Middle frontal gyrus (tissue), 1 donor: ENCODE measurements around the gene PRKG1.

Experiments used
- DNase-seq: peaks from one replicate; pipeline ENCODE4 v3.0.0-alpha.2; 2015; ENCODE audit warnings: low spot score; ENCODE audit errors: extremely low spot score

The PRKG1 gene

GRCh38 chr10:51915031-51915542 is 840.8 kb downstream of the PRKG1 start:
- no peak for DNase-seq

DNA sequence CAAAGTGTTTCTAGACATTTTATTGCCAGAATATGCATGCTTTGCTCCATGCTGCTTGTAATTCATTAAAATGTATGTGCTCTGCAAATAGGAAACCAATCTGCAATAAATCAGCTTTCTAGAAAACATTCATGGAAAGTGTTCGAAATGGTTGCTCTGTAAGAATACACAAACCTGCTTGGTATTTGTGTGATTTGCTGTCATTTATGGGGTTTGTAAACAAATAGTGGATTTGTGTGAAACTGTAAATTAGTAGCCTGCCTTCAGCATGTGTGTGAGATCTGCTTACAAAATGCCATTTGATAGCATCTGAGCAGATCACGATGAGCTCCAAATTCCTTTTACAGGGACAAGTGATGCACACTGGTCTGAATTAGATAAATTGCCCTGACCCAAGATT is 844.2 kb downstream of the PRKG1 start:
- DNase-seq, result no peak

DNA sequence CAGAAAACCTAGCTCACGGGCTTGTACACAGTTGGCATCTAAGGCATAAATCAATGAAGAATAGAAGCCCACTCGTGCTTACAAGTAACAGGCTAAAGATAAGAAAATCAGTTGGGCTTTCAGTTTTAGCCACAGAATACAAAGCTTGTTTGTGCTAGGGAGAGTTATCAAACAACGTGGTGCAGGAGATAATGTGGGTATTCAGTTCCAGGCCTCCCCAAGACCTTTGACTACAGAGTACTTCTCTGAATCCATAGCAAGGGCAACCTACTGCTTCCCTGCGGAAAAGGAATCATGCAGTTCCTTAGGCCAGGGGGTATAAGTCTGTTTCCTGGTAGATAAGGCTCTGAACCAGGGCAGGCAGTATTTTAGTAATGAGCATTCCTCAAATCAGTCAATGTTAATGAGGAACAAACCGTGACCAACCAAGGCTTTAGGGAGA is 844.6 kb downstream of the PRKG1 start:
- no peak for DNase-seq

- no peak for DNase-seq
Observed at GRCh38 chr10:51920672-51921071, 846.4 kb downstream of the PRKG1 start.

DNA sequence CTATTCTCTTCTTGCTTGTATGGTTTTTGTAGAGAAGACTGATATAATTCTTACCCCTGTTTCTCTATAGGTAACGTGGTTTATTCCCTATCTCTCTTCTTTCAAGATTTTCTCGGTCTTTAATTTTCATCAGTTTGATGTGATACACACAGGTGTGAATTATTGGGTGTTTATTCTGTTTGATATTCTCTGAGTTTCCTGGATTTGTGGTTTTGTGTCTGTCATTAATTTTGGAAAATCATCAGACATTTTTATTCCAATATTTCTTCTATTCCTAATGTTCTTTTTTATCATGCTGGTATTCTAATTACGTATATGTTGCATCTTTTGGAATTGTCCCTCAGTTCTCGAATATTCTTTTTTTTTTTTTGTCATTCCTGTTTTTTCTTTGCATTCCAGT is 850.1 kb downstream of the PRKG1 start:
- no peak for DNase-seq

DNA sequence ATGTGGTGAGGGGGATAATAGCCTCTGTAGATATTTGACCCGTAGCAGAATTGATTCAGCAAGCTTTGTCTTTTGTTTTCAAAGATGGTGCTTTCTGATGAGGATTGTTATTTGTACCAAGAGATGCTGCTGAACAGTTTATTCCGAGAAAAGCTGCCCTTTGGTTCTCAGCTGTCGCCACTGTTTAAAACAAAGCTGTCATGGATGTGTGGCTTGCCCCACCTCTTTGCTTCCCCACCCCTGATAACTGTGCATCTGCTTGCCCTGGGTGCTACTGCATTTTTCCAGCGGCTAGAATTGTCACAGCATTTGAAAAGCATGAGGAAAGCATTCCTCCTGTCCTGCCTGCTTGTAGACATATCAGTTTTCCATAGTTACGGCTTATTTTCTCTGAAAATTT is 852.0 kb downstream of the PRKG1 start:
- DNase-seq, result no peak

DNA sequence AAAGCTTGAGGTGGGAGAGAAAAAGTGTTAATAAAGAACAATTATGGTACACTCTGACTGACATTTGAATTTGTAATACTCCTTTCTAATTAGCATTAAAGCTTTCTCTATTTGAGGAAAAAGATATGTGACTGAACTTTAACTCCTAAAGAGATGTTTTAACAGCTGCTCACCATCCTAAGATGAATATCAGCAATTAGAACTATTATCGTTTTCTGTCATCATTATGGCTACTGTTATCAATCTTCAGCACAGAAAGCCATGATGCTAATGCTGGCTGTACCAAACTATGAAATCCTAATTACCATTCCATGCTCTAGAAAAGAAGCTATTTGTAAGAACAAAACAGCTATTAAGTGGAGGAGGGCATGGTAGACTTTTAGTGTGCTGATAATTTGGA is 853.9 kb downstream of the PRKG1 start:
- no peak for DNase-seq

- DNase-seq, result no peak
Observed at GRCh38 chr10:51932530-51932929, 858.2 kb downstream of the PRKG1 start.

DNA sequence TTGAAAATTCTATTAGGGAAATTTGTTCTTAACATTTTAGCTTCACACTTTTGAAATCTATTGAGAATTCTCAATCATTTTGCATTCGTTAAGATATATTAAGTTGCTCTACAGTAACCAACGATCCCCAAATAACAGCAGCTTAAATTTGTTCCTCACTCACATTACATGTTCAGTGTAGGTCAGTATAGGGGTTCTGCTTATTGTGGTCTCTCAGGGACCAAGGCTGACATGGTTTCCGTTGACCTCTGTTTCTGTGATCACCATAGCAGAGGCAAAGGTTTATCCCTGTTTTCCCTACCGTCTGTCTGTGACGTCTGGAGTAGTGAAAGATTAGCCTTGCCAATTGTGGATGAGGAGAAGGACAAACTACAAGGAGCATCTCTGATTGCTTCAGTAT is 860.1 kb downstream of the PRKG1 start:
- no peak for DNase-seq

GRCh38 chr10:51935341-51935740 is 861.1 kb downstream of the PRKG1 start:
- DNase-seq, result no peak

DNA sequence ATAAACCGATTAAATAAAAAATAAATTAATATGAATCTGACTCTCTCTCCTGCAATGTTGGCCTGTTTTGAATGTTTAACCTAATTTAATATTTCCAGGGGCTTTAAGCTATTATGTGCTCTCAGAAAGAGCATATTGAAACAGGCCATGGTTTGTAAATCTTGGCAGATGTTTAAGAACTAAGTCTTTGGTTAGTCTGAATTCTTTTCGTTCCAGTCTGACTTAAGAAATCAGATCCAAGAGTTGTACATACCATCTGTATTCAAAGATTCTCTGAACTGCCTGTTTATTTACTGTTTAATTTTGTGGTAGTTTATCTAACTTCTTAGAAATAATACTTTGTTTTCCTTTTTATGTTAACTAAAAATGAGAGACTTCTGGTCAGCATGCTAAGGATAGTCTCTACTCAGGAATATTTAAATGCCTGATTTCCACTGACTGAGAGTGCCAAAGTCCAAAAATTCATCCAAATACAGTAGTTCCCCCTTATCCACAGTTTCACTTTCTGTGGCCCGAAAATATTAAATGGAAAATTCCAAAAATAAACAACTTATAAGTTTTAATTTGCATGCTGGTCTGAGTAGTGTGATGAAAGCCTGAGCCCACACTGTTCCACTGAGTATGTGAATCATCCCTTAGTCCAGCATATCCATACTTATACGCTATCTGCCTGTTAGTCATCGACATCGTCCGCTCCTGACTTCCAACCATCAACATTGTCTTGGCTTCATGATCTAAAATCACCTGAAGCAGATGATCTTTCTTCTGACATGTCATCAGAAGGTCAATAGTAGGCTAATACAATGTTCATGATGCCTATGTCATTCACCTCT is 863.2 kb downstream of the PRKG1 start:
- no peak for DNase-seq

DNA sequence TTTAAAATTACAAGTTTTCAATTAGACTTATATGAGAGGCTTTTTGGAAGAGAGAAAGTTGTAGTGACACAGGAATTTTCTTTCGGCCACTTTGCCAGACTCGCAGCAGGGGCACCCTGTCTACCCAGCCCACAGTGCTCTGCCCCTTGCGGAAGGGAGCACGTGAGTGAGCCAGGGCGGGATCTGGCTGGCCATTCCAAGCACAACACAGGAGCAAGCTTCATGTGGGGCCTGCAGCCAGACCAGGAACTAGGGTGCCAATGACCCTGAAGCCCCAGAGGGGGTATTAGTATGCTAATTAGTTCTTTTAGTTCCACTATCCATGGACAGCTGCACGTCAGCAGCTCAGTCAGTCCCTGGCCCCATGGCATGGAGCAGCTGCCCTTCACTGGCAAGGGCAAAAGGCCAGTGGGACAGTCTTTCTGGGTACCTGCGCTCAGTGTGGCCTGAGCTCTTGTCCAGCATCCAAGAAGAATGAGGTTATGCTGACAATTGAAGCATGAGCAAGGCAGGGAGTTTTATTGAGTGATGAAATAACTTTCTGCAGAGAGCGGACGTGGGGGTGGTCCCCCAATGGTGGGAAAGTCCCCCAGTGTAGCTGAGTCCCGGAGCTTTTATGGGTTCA is 876.2 kb downstream of the PRKG1 start:
- no peak for DNase-seq

DNA sequence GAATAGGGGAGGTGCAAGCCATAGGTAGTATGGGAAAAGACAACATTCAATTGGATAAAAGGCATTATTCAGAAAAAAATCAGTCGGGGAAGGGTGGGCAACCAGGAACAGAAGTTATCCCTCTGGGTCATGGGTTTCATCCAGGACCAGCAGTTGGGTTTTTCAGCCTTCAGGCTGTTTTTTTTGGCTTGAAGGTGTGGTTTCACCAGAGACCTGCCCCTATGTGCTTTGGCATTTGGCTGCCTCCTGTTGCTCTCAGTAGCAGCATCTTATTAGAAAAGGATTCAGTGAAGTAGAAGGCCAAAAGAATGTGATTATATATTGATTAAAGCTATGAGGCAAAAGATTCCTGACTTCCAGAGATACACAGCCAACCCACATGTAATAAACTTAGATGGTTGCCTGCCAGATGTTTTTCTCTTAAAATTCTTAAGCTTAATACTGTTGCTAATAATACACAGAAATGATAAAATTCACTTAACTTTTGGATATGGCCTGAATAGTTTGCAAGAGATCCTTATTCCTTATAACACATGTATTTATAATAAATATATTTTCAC is 876.8 kb downstream of the PRKG1 start:
- DNase-seq, result no peak

DNA sequence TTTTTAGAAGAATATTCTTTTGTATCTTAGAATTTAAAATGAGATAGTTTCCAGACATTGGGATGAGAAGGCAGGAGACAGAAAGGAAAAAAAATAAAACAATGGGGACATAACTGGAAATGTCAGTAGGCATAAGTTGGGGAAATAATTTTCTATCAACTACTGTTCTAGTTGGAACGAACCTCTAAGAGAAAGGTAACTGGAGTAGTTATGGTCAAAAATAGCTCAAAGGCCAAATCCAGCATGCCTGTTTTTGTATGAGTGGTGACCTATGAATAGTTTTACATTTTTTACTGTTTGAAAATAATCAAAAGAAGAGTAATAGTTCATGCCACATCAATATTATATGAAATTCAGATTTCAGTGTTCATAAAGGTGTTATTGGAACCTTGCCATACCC is 877.3 kb downstream of the PRKG1 start:
- no peak for DNase-seq

- no peak for DNase-seq
Observed at GRCh38 chr10:51952056-51952455, 877.8 kb downstream of the PRKG1 start.

DNA sequence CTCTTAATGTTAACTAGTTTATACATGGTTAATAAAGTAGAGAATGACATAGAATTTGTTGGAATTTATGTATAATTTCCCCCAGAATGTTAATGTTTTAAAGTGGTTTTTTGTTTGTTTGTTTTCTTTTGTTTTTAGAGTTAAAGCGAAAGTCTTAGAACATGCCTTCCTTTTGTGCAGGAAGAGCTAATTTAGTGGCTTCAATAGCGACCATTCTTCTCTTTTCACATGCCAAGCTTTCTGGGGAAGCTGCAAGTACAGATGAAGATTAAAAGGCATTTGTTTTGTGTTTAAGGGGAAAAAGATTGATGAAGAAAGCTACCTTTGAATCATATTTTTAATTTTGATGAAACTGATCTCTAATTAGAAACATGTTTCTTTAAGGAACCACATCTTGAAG is 881.4 kb downstream of the PRKG1 start:
- no peak for DNase-seq

- no peak for DNase-seq
Observed at GRCh38 chr10:51956822-51957221, 882.5 kb downstream of the PRKG1 start.

DNA sequence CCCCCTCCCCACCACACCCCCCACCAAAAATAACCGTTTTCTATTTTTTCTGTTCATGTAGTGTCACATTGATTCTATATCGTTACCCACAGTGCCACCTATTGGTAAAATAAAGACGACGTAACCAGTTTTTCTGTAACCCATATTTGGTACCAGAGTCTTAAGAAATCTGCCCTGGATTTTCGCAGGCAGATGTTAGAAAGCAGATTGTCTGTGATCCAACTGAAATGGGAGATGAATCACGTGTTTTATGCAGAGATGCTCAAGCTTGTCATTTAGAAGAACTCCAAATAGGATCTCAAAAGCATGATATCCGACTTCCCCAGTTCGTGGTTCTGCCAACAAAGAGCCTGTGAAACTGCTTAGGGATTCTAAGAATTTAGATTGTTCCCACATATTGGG is 886.2 kb downstream of the PRKG1 start:
- DNase-seq, result peak; percentile 51

DNA sequence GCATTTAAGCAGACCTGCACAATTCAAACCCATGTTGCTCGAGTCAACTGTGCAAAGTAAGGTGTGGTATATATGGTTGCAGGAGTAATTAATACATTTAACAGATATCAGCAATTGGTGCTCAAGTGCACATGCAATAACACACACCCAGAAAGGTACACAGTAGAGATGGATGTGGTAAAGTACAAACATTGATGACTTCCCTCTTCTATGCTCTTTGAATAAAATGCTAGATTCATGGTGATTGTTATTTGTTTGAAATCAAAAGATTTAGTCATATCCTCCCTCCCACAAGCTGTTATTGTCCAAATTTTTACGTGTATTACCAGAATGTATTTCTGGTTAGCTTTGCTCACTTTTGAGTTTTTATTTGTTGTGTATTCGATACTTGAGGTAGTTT is 887.1 kb downstream of the PRKG1 start:
- no peak for DNase-seq

- no peak for DNase-seq
Observed at GRCh38 chr10:51964630-51965029, 890.3 kb downstream of the PRKG1 start.

- DNase-seq, result no peak
Observed at GRCh38 chr10:51965451-51965850, 891.2 kb downstream of the PRKG1 start.

DNA sequence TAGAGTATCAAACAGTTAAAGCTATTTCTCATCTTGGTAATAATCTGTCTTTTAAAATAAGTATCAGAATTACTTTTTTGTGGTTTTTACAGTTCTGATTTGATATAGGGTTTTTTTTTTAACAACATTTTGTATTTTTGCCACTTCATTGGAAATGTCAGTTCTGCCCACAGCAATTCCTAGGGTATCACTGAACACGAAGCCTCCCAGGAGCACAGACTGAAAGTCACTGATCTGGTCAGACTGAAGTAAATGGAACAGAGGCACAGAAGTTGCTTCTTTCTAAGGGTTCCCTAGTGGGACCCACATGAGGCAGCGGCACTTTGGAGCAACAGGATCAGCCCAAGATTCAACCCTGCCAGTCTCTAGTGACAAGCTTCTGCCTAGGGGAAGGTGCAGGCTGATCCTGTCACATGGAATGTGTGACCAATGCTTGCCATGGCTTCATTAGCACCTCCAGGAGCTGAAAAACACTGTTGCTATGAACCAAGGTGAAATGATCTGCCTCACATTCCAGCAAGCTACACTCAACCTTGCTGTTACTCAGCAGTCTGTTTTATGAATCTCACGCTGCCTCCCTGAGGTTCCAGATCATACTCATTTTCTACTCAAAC is 898.6 kb downstream of the PRKG1 start:
- DNase-seq, result no peak
